ENCODE data around the gene CA10. TPM values are rescaled to one million over a fixed set of nuclear protein-coding genes. Genes with fewer than 3 reads are reported as not detected.

The CA10 gene
- total RNA-seq, 2 donors from 2014 or later, result not detected

DNA sequence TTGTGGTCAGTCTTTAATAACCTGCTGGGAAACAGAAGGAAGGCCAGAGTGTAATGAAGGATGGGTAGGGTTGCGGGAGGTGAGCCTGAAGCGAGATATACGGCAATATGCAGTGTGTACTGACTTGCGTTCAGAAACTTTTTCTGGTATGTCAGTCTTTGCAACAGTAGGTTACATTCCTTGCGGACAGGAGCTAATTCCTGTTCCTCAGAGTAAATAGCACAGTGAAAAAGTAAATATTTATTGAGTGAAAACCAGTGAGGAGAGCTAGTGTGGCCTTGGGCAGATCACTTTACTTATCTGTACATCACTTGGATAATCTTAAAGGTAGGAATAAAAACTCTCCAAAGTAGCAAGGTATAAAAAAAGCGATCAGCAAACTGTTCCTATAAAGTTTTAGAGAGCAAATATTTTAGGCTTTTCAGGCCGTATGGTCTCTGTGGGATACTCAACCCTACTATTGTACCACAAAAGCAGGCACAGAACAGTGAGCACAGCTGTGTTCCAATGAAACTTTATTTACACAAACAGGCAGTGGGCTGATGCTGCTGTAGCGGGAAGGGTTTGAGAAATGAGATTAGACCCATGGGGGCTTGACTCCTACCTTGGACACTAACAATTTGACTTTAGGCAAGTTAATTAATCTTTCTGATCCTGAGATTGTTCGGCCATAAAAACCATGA, 550.1 kb downstream of the CA10 start:
- TF ChIP-seq, protein P1, sequence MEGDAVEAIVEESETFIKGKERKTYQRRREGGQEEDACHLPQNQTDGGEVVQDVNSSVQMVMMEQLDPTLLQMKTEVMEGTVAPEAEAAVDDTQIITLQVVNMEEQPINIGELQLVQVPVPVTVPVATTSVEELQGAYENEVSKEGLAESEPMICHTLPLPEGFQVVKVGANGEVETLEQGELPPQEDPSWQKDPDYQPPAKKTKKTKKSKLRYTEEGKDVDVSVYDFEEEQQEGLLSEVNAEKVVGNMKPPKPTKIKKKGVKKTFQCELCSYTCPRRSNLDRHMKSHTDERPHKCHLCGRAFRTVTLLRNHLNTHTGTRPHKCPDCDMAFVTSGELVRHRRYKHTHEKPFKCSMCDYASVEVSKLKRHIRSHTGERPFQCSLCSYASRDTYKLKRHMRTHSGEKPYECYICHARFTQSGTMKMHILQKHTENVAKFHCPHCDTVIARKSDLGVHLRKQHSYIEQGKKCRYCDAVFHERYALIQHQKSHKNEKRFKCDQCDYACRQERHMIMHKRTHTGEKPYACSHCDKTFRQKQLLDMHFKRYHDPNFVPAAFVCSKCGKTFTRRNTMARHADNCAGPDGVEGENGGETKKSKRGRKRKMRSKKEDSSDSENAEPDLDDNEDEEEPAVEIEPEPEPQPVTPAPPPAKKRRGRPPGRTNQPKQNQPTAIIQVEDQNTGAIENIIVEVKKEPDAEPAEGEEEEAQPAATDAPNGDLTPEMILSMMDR (IDR thresholded peaks at IDR 0.05), result no peak
- DNase-seq (ENCODE audit: low spot score), result no peak

DNA sequence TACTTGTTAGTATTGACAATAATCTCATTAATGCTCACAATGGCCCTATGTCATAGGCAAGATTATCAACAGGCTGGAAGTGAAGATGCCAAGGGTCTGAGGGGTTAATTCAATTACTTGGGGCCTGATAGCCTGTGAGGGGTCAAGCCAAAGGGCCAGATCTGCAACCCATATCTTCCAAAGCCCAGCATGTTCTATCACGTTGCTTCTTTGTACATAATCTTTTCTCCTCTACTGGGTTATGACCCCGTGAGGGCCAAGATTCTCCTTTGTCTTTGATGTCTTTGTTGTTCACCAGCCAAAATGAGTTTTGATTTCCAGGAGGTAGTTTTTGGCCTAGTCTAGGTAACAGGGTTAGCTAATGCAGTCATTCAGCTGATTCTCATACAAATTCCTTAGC, 551.0 kb downstream of the CA10 start:
- DNase-seq (ENCODE audit: low spot score) (no peak), ATAC-seq (ENCODE audit: insufficient number of reproducible peaks, low FRiP score, low read depth) (no peak)
- Histone ChIP-seq H3K27ac (no peak overlapping the region), H3K27me3 (replicated peaks; ENCODE audit: insufficient read depth) (no peaks in the 10 kb centered on the region), H3K9me3 (no peaks in the 10 kb centered on the region), H3K4me1 (ENCODE audit: control insufficient read depth in 1 of 2, low read depth in 2 of 2) (no peaks in the 10 kb centered on the region), H3K36me3 (no peaks in the 10 kb centered on the region), H3K4me3 (no peak overlapping the region)
- TF ChIP-seq, protein P1 (IDR thresholded peaks at IDR 0.05), result no peak

More for the DNA sequence above, 550.1 kb downstream of the CA10 start:
- H3K27me3 ChIP-seq (replicated peaks; ENCODE audit: insufficient read depth), result no peaks in the 10 kb centered on the region
- H3K4me1 ChIP-seq (ENCODE audit: control insufficient read depth in 1 of 2, low read depth in 2 of 2), result no peaks in the 10 kb centered on the region
- no peaks in the 10 kb centered on the region for H3K9me3 ChIP-seq
- no peak for ATAC-seq (ENCODE audit: insufficient number of reproducible peaks, low FRiP score, low read depth)
- no peak overlapping the region for H3K27ac ChIP-seq
- no peak overlapping the region for H3K4me3 ChIP-seq
- H3K36me3 ChIP-seq, result no peaks in the 10 kb centered on the region

DNA sequence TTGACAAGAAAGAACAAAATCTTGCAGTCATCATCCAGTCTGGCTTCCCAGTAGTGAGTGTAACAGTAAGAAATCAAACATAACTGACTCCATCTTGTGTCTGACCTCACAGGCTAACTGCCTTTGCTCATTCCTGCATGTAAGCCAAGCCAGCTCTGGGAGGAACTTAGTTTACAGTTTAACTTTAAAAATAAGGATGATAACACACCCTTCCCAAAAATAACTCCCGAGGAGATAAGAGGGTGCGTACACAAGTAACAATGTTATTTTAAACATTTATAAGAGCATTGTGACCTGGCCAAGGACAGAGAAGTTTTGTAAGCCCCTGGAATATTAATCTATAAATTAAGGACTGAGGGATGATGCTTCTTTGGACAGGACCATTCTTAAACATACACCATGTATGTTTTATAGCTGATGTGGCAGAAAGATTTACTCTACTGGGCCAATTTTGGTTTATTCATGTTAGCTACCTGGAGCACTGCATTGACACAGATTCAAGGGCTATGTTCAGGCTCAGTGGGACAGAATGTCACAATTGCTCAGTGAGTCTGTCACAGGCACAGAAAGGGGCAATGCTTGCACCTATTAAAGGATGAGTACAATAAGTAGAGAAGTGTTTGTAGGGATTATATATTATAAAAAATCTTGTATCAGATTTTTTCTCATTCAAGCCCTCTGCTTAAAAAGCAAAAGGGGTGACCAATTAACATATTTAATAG, 554.1 kb downstream of the CA10 start:
- Histone ChIP-seq H3K27ac (no peak overlapping the region), H3K4me3 (no peak overlapping the region), H3K27me3 (replicated peaks; ENCODE audit: insufficient read depth) (no peaks in the 10 kb centered on the region), H3K9me3 (no peaks in the 10 kb centered on the region), H3K4me1 (ENCODE audit: control insufficient read depth in 1 of 2, low read depth in 2 of 2) (no peaks in the 10 kb centered on the region), H3K36me3 (no peaks in the 10 kb centered on the region)
- ATAC-seq (ENCODE audit: insufficient number of reproducible peaks, low FRiP score, low read depth), result no peak
- DNase-seq (ENCODE audit: low spot score), result no peak
- TF ChIP-seq, protein P1 (IDR thresholded peaks at IDR 0.05), result no peak

DNA sequence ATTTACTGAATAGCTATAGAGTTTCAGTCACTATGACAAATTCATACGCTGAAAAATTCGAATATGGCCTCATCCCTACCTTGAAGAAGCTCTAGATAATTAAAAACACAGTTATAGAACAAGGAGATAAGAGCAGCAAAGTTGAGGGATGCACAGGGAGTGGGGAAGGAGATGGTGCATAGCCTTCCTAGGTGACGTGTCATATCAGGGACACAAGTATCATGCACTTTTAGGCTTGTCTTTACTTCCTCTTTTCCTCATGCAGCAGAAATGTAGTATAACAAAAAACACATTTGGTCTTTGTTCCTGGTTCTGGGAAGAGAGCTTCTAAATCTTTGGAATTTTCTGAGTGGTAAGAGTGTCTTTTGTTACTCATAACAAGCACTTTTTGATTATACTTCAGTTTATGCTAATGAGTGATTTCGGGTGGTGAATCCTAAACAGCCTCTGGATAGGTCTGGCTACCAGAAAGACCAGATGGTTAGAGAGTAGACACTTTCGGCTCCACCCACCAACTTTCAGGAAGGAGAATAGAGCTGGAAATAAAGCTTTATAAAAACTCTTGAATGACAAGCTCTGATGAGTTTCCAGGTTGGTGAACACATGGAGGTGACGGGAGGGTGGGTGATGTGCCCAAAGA, 556.8 kb downstream of the CA10 start:
- DNase-seq (ENCODE audit: low spot score), result no peak
- TF ChIP-seq, protein P1 (IDR thresholded peaks at IDR 0.05), result no peak

DNA sequence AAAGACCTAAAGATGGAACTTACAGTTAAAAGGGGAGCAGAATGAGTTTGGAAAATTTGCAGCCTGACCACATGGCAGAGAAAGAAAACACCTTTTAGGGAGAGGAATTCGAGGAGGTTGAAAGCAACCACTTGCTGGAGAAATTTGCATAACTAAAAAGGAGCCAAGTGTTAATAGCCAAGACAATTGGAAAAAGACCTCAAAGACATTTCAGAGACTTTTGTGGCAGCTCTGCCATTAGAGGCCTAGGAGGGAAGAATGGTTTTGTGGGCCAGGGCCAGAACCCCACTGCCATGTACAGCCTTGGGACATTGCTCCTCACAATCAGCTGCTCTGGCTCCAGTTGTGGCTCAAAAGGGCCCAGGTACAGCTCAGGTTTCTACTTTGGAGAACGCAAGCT, 559.7 kb downstream of the CA10 start:
- TF ChIP-seq, protein P1 (IDR thresholded peaks at IDR 0.05), result no peak

More for the DNA sequence above, 556.8 kb downstream of the CA10 start:
- ATAC-seq (ENCODE audit: insufficient number of reproducible peaks, low FRiP score, low read depth), result no peak
- Histone ChIP-seq H3K4me1 (ENCODE audit: control insufficient read depth in 1 of 2, low read depth in 2 of 2) (no peaks in the 10 kb centered on the region), H3K36me3 (no peaks in the 10 kb centered on the region), H3K4me3 (no peak overlapping the region), H3K27ac (no peak overlapping the region), H3K9me3 (no peaks in the 10 kb centered on the region), H3K27me3 (replicated peaks; ENCODE audit: insufficient read depth) (no peaks in the 10 kb centered on the region)

More for the DNA sequence above, 559.7 kb downstream of the CA10 start:
- ATAC-seq (ENCODE audit: insufficient number of reproducible peaks, low FRiP score, low read depth) (no peak), DNase-seq (ENCODE audit: low spot score) (no peak)
- H3K27ac ChIP-seq, result no peak overlapping the region
- no peaks in the 10 kb centered on the region for H3K4me1 ChIP-seq (ENCODE audit: control insufficient read depth in 1 of 2, low read depth in 2 of 2)
- H3K9me3 ChIP-seq, result no peaks in the 10 kb centered on the region
- H3K27me3 ChIP-seq (replicated peaks; ENCODE audit: insufficient read depth), result no peaks in the 10 kb centered on the region
- no peaks in the 10 kb centered on the region for H3K36me3 ChIP-seq
- no peak overlapping the region for H3K4me3 ChIP-seq
